ENCODE data around the gene LRRC36.

- TF ChIP-seq ZNF354B (CRISPR knock-in tag; IDR thresholded peaks at IDR 0.05) (no peak), FOXO4 (CRISPR knock-in tag; IDR thresholded peaks at IDR 0.05) (no peak), ATF6 (CRISPR knock-in tag; IDR thresholded peaks at IDR 0.05) (no peak), FOSL1 (tag; conservative IDR thresholded peaks at IDR 0.05) (no peak), CTBP1 (IDR thresholded peaks at IDR 0.05; ENCODE audit: borderline replicate concordance) (no peak), MYC (IDR thresholded peaks at IDR 0.05; ENCODE audit: low read depth, low read length) (no peak), MYC (CRISPR knock-in tag; IDR thresholded peaks at IDR 0.05; ENCODE audit: borderline replicate concordance, low read depth) (no peak), RAD51 (IDR thresholded peaks at IDR 0.05; ENCODE audit: borderline replicate concordance, low read depth) (no peak), POLR2A (conservative IDR thresholded peaks at IDR 0.05) (no peak), ZNF384 (IDR thresholded peaks at IDR 0.05; ENCODE audit: low read depth, low read length) (no peak)
Measured at GRCh38 chr16:67294171-67294757, 32.4 kb upstream of the LRRC36 start.

Data from K562 (cell line).